Endometrial microvascular endothelial cells (primary cell): ENCODE results near the gene DUSP2. TPM values are rescaled to one million over a fixed set of nuclear protein-coding genes. Genes with fewer than 3 reads are reported as not detected.

Experiments
- in situ Hi-C: cut with HindIII; loops from 2 replicates; pipeline ENCODE4 v1.10.0; 2017; ENCODE audit warnings: low sequenced_read_pairs, low pct_unique_long_range_greater_than_20kb; ENCODE audit errors: inconsistent ontology term
- total RNA-seq: library from RNA; depleted of rRNA; stranded (reverse); fragments of >200 nt; gene quantifications from one replicate; pipeline ENCODE4 v1.2.3, GENCODE V29; 2015; ENCODE audit errors: inconsistent ontology term

The DUSP2 gene
- total RNA-seq, 1 donor from 2014 or later = not detected

DNA sequence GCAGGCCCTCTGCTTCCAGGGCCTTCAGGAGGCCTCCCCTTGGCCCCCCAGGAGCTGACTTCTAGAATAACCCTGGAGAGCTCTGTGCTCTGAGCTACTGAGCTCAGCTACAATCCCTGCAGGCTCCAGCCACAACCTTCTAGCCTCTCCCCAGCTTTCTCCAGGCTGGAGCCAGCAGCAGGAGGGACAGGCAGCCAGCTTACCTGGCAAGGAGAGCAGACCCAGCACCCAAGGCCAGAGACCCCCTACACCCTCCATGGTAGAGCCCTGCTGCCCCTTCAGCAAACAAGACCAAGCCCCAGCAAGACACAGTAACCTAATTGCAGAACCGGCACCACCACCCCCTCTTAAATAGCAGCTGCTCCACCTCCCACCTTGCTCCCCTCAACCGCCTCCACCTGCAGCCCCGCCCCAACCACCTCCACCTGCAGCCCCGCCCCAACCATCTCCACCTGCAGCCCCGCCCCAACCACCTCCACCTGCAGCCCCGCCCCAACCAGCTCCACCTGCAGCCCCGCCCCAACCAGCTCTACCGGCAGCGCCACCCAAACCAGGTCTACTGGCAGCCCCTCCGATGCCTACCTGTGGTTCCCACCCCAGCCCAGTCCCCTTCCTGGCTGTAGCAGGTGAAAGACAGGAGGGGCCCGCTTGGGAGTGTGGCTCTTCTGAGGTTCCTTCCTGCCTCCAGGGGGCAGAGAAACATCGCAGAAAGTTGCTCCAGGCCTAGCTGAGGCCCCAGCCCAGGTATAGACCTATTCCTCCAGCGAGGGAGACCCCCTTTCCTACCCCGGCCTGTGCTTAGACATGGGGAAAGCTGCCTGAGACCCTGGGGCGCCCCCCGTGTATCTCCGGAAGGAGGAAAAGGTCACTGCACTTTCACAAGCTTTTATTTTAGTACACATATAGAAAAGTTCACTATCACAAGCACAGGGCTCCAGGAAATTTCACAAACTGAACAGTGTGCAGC is 6.8 kb downstream of the DUSP2 start, which contains the start of gene ASTL:
TSS of gene ASTL (minus strand) at position 324 of the 967 bp plus-strand sequence. CDS start at position 258, 66 bp downstream.
- in situ Hi-C loops = no loop called here

DNA sequence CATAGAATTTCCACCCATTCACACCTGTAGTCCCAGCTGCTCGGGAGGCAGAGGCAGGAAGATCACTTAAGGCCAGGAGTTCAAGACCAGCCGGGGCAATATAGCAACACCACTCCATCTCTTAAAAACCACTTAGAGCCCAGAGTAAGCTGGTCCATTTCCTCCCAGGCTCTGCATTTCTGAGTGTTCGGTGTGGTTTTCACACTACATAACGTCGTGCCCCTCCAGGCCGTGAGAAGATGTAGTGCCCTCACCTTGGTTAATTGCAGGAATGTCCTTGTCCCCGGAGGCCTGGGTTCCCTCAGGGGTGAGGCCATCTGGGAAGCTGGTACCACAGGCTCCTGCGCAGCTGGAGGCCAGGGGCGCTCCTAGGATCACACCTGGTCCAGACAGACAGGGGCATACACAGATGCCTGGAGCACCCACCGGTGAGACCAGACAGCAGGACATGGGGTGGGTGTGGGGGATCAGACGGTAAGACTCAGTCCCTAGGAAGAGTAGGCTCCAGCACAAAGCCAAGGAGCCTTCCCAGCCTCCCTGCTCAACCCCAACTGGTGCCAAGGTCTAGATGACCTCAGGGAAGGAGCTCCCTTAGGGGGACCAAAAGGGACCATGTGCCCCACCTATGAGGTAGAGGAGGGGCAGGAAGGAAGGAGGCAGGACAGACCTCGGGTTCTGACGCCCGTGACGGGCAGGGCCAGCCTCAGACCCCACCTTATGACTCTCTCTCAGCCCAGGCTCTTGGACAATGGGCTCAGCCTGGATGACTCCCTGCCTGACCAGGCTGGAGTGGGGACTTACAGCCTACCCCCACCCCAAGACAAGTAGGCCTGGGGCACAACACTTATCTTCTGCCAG is 7.7 kb downstream of the DUSP2 start:
- in situ Hi-C loops = no loop called here

DNA sequence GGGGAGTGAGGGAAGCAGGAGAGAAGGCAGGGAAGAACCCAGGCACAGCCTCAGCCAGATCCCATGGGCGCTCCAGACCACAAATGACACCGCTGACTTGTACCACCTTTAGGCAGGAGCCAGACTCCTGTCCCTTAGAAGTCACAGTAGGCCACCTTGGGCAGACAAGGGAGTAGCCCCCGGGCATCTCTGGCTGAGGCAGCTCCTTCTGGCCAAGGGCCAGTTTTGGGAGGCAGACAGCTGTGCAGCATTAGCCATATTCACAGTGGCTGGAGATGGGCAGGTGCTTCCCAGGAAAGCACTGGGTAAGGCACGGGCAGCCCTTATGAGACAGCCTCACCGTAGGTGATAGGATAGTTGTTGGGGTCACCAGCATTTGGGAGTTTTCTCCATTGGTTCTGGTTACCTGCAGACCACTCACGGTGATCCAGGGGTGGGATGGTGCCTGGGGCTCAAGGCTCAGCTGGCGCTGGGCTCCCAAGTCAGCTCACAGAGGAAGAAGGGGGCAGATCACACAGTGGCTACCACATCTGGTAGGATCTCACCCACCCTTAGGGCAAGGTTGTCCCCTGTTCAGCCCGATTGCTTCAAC is 9.0 kb downstream of the DUSP2 start:
- in situ Hi-C loops = no loop called here

DNA sequence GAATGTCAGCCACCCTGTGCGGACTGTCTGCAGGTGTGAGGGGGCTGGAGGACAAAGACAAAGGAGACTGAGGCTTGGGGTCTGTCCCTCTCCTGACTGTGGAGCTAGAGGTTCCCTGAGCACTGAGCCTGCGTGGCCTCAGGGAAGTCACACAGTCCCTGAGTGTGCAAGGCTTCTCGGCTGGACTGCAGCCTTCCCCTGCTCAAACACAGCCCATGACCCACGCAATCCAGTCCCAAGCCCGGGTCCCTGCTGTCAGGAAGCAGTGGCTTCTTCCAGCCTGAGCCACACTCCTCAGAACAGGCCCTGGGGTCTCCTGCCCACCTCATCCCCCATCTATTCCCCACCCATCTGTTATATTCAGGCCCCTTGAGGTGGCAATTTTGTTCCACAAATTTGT is 9.6 kb downstream of the DUSP2 start:
- in situ Hi-C loops = no loop called here

- in situ Hi-C loops = no loop called here
Observed at GRCh38 chr2:96135171-96135570, 10.1 kb downstream of the DUSP2 start.

GRCh38 chr2:96134421-96134820 is 10.8 kb downstream of the DUSP2 start:
- in situ Hi-C loops = no loop called here

GRCh38 chr2:96131813-96132745 is 13.2 kb downstream of the DUSP2 start:
- in situ Hi-C loops = no loop called here

DNA sequence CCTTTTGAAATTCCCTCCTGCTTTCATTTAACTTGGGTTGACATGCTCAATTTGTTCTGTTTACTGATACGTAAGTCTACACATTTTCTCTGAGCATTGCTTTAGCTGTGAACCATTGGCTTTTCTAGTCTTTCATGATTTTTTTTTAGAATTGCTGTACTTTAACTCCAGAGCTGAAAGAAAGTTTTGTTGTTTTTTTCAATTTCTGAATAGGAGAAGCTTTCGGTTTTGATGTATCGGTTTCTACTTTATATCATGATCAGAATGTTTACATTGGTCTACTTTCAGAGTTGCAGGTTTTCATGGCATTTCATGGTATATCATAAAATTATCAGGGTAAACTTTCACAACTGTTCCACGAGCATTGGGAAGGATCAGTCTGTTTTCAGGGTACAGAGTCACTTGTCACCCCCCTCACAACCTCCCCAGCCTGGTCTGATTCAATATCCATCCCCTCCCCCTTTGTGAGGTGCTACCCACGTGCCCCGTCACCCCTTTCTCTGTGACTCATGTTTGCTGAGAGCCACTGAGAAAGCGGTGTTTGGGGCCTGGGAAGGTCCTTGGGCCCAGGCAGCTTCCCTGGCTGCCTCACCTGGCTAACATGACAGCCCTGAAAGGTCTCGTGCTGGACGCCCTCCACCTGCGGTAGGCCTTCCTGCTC is 14.0 kb downstream of the DUSP2 start:
- in situ Hi-C loops = no loop called here

DNA sequence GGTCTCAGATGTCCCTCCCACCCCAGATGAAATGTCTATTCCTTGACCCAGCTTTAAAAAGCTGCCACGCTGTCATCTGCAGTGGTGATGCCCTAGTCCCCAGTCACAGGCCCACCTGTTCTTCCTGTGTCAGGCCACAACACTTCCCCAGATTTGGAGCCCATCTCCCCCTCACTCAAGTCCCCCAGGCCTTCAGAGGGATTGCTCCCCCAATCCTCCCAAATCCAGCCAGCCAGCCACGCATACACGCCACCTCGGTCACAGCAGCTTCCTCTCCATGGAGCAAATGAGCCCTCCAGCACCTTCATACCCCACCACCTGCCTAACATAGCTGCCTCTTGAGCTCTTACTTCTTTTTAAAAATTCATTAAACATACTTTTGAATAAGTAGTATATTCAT is 14.8 kb downstream of the DUSP2 start:
- in situ Hi-C loops = no loop called here

GRCh38 chr2:96129528-96130120 is 15.6 kb downstream of the DUSP2 start:
- in situ Hi-C loops = no loop called here

GRCh38 chr2:96128456-96128855 is 16.8 kb downstream of the DUSP2 start:
- in situ Hi-C loops = no loop called here

DNA sequence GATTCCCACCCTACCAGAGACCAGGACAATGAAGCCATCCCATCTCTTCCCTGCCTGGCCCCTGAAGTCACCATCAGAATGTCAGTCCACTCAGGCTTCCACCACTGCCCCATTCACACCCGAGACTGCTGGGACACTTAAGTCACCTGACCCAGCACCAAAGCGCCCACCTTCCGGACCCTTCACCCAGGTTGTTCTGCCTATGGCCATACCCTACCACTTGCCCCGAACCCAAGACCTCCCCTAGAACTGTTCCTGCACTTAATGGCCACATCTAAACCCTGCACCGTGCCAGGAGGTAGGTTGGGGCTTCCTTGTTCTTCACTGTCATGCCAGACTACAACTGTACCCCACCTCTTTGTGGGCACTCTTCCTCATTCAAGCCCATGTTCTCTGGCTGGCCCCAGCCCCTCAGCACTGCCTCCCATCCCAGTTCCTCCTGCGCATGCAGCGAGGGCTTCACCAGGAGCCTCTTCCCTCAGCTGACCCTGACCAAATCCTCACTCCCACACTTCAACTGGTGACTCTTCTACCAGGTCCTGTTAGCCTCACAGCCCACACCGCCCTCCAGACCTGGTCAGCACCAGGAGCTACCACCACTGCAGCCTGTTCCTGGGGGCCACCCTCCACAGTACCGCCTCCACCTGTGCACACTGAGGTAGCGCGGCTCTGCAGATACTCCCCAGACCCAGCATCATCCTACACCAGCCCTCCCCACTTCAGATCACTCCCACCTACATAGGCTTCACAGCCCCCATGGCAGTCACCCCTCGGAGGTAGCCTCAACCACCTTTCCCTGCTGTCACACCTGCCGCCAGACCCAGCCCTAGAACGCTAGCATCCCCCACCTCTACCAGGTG is 20.6 kb downstream of the DUSP2 start:
- in situ Hi-C loops = no loop called here

DNA sequence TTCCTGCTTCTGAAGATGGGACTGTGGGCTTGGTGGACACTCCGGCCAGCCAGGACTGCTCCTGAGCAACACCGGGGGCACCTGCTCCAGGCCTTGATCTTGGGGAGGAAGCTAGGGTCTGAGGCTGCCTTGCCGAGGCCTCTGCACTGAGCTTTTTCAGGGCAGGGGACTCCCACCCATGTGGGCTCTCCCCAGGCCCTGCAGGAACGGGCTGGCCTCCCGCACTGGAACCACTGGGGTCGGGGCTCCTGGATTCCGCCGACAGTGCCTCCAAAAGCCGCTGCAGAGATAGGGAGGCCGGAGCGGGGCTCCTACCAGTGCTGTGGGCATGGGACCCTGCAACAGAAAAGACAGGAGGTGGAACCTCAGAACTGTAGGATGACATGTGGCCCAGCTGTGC is 21.3 kb downstream of the DUSP2 start:
- in situ Hi-C loops = no loop called here

DNA sequence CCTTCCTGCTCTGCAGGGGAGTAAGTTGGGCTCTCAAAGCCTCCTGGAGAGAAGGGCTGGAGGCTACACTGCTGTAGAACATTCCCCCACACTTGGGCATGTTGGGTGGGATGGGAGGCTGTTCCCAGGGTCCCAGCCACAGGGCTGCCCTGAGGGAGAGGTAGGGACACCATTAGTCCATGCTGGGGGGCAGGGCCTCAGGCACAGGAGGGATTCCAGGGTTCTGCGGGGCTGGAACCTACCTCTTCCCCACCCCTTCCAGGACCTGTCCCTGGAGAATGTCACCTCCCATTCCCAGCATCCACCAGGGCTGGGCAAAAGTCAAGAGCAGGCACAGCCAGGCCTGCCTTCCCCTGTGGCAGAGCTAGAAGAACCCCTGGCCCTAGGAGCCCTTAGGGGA is 21.9 kb downstream of the DUSP2 start:
- in situ Hi-C loops = no loop called here

DNA sequence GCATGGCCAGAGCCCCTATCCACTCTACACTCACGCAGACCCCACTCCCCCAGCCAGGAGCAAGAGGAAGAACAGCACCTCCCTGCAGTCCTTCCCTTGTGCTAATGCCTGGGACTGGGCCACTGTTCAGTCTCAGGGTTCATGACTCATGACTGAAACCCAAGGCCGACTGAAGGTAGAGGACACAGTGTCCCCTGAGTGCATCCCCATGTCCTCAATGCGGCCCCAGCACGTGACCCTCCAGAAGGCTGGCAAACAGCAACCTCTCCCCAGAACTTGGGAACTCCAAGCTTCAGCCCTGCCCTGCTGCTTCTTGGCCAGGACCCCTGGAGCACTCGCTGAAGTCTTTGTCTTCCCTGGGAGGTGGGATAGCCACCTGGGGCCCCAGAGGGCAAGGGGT is 22.8 kb downstream of the DUSP2 start:
- in situ Hi-C loops = no loop called here

GRCh38 chr2:96121414-96121813 is 23.8 kb downstream of the DUSP2 start:
- in situ Hi-C loops = no loop called here

DNA sequence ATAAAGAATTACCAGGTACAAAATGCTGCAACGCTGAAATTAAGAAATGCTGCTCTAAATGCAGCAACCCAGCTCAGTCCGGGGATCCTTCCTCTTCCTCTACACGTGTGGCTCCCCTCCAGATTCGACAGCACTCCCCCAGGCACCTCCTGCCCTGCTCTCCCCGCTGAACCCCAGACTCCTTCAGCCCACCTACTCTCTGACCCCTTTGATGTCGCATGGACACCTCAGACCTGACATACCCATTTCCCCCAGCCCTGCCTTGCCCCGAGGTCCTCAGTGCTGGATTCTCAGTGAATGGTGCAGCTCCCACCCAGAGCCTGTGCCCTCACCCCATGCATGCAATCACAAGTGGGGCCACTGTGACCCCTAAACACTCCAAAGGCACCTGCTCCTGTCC is 24.2 kb downstream of the DUSP2 start:
- in situ Hi-C loops = no loop called here
